K562 (cell line): ENCODE results near the gene CUL3.

Experiments
- ATF1 ChIP-seq, 2 experiments: fragments of 450-650 bp in 1 of 2; IDR thresholded peaks; 2 replicates each; pipeline ENCODE4 v1.6.1; 2016; ENCODE audit warnings: missing compliant biosample characterization in 1 of 2, missing genetic modification characterization in 1 of 2
- CREM ChIP-seq: IDR thresholded peaks from 2 replicates; pipeline ENCODE4 v1.6.1; 2014; ENCODE audit warnings: antibody characterized with exemption, low read depth
- DMBX1 ChIP-seq: fragments of 250-450 bp; sonication (Bioruptor Pico); IDR thresholded peaks from 2 replicates; pipeline ENCODE4 v1.8.0; 2022; ENCODE audit warnings: inconsistent platforms, mild to moderate bottlenecking, moderate library complexity, borderline replicate concordance
- EP400 ChIP-seq: fragments of 450-650 bp; IDR thresholded peaks from 2 replicates; pipeline ENCODE4 v1.6.1; 2017; ENCODE audit warnings: antibody characterized with exemption, mild to moderate bottlenecking, moderate library complexity
- MAFK ChIP-seq: IDR thresholded peaks from 2 replicates; pipeline ENCODE4 v1.6.1; 2011; ENCODE audit warnings: low read length, improper control_type of control experiment
- NR2C1 ChIP-seq, 2 experiments: fragments of 450-650 bp; IDR thresholded peaks; 2 replicates each; pipeline ENCODE4 v1.6.1; 2017; ENCODE audit warnings: mild to moderate bottlenecking in 2 of 2, antibody characterized with exemption in 1 of 2, inconsistent platforms in 1 of 2, missing compliant biosample characterization in 1 of 2, missing genetic modification characterization in 1 of 2
- NR2C2 ChIP-seq, 2 experiments: fragments of 200-800 bp in 1 of 2; sonication (Bioruptor generic) in 1 of 2; sonication (generic) in 1 of 2; formaldehyde crosslinking in 1 of 2; IDR thresholded peaks; 2 replicates each; pipeline versions ENCODE4 v1.6.1 to v1.8.0; 2016 to 2022; ENCODE audit warnings: mild to moderate bottlenecking in 1 of 2, missing compliant biosample characterization in 1 of 2, missing genetic modification characterization in 1 of 2, missing genetic modification reagents in 1 of 2
- POLR2A ChIP-seq: fragments of 450-650 bp; conservative IDR thresholded peaks from 2 replicates; pipeline ENCODE4 v1.6.1; 2016
- RBM14 ChIP-seq: fragments of 200-400 bp; formaldehyde crosslinking; IDR thresholded peaks from 2 replicates; pipeline ENCODE4 v1.6.1; 2018; ENCODE audit warnings: low read depth, mild to moderate bottlenecking, low read length, moderate library complexity, borderline replicate concordance; ENCODE audit not compliant: insufficient read depth
- SREBF2 ChIP-seq: sonication (generic); formaldehyde crosslinking; IDR thresholded peaks from 2 replicates; pipeline ENCODE4 v1.4.0; 2020; ENCODE audit warnings: mild to moderate bottlenecking, missing genetic modification reagents
- ZNF707 ChIP-seq: fragments of 250-450 bp; sonication (Bioruptor Pico); conservative IDR thresholded peaks from 2 replicates; pipeline ENCODE4 v1.8.0; 2022; ENCODE audit warnings: inconsistent platforms, mild to moderate bottlenecking, moderate library complexity
- TF ChIP-seq, protein P1 (sequence below): sonication (generic); formaldehyde crosslinking; IDR thresholded peaks from 2 replicates; pipeline ENCODE4 v1.8.1; 2023; ENCODE audit warnings: mild to moderate bottlenecking, missing genetic modification reagents
- TF ChIP-seq, protein P2 (sequence below): sonication (generic); formaldehyde crosslinking; IDR thresholded peaks from 2 replicates; pipeline ENCODE4 v1.8.1; 2022; ENCODE audit warnings: missing genetic modification reagents

GRCh38 chr2:224461391-224461790 is 123.8 kb downstream of the CUL3 start:
- no peak for TF ChIP-seq CREM
- TF ChIP-seq NR2C2 (CRISPR knock-in tag; IDR thresholded peaks at IDR 0.05): no peak
- no peak for TF ChIP-seq NR2C2 (tag; IDR thresholded peaks at IDR 0.05)
- no peak for TF ChIP-seq MAFK
- no peak for TF ChIP-seq ATF1 (CRISPR knock-in tag; IDR thresholded peaks at IDR 0.05)
- no peak for TF ChIP-seq ATF1 (tag; IDR thresholded peaks at IDR 0.05)
- TF ChIP-seq, protein P1, sequence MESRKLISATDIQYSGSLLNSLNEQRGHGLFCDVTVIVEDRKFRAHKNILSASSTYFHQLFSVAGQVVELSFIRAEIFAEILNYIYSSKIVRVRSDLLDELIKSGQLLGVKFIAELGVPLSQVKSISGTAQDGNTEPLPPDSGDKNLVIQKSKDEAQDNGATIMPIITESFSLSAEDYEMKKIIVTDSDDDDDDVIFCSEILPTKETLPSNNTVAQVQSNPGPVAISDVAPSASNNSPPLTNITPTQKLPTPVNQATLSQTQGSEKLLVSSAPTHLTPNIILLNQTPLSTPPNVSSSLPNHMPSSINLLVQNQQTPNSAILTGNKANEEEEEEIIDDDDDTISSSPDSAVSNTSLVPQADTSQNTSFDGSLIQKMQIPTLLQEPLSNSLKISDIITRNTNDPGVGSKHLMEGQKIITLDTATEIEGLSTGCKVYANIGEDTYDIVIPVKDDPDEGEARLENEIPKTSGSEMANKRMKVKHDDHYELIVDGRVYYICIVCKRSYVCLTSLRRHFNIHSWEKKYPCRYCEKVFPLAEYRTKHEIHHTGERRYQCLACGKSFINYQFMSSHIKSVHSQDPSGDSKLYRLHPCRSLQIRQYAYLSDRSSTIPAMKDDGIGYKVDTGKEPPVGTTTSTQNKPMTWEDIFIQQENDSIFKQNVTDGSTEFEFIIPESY (CRISPR knock-in tag): no peak
- TF ChIP-seq RBM14: no peak
- no peak for TF ChIP-seq EP400
- no peak for TF ChIP-seq ZNF707 (CRISPR knock-in tag)
- TF ChIP-seq, protein P2, sequence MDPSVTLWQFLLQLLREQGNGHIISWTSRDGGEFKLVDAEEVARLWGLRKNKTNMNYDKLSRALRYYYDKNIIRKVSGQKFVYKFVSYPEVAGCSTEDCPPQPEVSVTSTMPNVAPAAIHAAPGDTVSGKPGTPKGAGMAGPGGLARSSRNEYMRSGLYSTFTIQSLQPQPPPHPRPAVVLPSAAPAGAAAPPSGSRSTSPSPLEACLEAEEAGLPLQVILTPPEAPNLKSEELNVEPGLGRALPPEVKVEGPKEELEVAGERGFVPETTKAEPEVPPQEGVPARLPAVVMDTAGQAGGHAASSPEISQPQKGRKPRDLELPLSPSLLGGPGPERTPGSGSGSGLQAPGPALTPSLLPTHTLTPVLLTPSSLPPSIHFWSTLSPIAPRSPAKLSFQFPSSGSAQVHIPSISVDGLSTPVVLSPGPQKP: no peak
- no peak for TF ChIP-seq POLR2A
- TF ChIP-seq DMBX1: no peak
- TF ChIP-seq SREBF2 (CRISPR knock-in tag): no peak
- TF ChIP-seq NR2C1 (IDR thresholded peaks at IDR 0.05): no peak
- no peak for TF ChIP-seq NR2C1 (tag; IDR thresholded peaks at IDR 0.05)
